ENCODE data around the gene TDRD1.

The TDRD1 gene

DNA sequence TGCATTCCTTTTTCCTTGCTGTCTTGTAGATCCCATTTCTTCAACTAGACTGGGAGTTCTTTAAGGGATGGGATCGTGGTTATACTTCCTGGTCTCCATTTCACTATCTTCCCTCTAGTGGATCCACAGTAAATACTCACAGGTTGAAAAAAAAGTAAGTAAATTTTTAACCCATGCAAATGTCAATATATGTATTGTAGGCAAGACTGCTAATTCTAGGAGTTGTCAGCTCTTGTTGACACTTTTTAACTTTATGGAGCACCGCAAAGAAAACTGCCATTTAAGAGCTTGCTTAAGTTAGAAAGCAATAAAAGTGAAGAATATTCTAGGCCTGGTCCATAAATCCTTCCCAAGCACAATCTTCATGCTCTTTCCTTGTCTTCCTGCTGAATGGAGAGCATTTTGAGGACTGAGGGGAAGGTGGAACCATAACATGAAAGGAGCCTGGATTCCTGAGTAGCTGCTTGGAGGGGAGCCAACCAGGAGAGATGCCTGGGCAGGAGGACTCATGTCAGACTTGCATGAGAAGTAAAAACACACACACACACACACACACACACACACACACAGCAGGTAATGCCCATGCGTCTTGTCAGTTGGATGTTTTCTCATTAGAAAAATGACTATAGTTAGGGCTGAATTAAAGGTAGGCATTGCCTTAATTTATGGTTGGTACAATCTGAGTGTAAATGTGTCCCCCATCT, 92.1 kb downstream of the TDRD1 start:
- DNase-seq = no peak

- no peak for DNase-seq
Measured at GRCh38 chr10:114271779-114272167, 92.6 kb downstream of the TDRD1 start.

- no peak for DNase-seq
Measured at GRCh38 chr10:114272696-114273095, 93.5 kb downstream of the TDRD1 start.

GRCh38 chr10:114273910-114274309, 94.8 kb downstream of the TDRD1 start:
- no peak for DNase-seq

DNA sequence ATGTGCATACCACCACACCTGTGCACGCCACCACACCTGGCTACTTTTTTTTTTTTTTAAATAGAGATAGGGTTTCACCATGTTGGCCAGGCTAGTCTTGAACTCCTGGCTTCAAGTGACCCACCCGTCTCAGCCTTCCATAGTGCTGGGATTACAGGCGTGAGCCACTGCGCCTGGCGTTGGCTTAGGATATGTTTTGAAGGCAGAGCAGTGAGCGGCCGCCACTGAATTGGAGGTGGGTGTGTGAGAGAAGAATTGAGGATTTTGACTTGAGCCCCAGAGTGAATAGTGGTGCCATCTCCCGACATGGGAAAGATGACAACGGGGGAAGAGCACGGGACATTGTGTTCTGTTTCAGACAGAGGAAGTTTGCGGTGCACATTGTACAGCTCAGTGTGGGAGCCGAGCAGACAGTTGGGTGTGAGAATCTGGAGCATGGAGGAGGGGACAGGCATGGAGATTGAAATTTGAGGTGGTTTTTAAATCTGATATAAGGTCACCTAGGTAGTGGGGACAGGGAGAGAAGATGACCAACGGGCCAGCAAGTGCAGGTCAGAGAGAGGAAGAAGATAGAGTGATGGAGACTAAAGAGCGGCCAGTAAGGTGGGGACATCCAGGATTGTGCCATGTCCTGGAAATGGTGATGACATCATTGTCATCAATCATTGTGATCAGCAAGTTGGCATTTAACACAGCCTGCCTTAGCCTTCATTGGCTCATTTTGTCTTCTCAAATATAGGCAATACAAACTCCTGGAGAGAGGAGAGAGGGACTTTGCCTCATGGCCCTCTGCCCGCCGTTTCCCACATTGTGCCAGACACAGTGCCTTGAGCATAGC, 95.7 kb downstream of the TDRD1 start:
- DNase-seq = no peak

DNA sequence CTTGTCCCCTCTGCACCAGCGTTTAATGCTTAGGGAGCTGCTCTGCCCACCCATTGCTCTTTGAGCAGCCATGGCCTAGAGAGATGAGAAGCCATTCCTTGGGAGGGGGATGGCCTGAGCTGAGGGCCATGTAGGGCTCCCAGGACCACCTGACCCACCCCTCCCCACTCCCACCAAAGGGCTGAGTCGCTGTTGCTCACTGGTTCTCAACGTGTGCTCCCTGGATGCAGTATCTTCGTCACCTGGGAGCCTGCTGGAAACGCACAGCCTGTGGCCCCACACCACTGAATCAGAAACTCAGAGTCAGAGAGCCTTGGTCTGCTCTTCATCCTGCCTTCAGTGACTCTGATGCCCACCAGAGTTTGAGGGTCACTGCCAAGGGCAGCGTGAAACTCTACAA, 96.9 kb downstream of the TDRD1 start:
- DNase-seq = no peak

GRCh38 chr10:114276671-114277070, 97.5 kb downstream of the TDRD1 start:
- DNase-seq = no peak

GRCh38 chr10:114278140-114278883, 99.2 kb downstream of the TDRD1 start:
- DNase-seq = no peak

DNA sequence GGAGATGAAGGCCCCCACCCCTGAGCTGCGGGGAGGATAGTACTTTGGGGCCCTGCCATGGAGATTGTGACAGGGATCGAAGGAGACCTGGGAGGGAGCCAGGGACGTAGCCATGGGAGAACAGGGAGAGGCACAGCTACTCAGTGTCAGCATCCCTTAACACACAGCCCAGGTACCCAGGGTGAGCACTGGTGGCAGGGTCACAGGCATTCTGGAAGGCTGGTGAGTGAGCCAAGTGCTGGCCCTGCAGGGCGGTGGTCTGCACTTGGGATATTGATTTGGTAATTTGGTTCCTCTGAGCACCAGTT, 99.7 kb downstream of the TDRD1 start:
- DNase-seq = no peak

GRCh38 chr10:114279289-114279688, 100.1 kb downstream of the TDRD1 start:
- no peak for DNase-seq

DNA sequence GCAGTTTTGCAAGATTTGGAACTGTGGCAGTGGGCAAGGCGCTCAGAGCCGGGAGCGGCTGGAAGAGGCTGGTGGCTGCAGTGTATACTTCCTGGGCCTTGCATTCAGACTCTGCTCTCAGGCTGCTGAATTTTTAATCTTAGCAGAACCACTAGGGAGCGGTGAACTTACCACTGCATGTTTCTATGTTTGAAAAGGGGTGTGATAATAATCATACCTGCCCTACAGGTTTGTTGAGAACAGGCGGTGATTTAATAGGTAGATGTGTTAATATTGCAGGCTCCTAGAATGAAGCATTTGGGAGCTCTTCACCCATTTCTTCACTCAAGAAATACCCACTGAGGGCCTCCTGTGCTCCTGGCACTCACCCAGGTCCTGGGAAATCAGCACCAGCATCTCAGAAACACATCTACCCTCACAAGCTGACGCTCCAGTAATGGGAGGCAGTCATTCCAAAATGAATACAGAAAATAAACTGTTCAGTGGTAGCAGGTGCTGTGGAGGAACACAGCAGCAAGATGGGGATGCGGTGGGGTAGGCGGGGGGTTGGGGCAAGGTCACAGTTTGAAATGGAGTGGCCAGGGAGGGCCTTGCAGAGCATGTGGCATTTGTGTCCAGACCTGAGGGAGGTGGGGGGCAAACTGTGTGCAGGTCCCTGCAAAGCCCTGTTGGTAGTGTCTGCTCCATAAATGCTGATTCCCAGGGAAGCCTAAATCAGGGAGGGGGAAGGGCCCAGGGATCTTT, 100.9 kb downstream of the TDRD1 start:
- no peak for DNase-seq

DNA sequence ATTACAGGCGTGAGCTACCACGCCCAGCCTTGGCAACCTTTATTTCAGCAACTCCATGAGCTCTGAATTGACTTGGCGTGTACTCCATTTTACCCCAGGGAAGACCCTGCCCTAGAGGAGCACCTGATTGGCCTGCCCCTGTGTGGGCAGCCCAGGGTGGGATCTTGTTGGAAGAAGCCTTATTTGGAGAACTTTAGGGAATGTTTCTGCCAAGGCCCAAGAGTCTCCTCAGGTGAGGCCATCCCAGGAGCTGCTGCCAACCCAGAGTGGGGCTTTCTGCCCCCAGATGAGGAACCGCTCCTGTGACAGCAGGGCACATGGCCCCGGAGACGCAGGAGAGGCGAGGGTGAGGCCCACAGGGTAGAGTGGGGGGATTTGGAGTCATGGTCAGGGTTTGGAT, 101.9 kb downstream of the TDRD1 start:
- no peak for DNase-seq

- no peak for DNase-seq
Measured at GRCh38 chr10:114281461-114281860, 102.3 kb downstream of the TDRD1 start.
